ENCODE measurements around the gene PLXNA4. TPM values are rescaled to one million over a fixed set of nuclear protein-coding genes. Genes with fewer than 3 reads are reported as not detected.

Gene PLXNA4
- total RNA-seq, 1 donor from 2014 or later = 0.38 TPM

DNA sequence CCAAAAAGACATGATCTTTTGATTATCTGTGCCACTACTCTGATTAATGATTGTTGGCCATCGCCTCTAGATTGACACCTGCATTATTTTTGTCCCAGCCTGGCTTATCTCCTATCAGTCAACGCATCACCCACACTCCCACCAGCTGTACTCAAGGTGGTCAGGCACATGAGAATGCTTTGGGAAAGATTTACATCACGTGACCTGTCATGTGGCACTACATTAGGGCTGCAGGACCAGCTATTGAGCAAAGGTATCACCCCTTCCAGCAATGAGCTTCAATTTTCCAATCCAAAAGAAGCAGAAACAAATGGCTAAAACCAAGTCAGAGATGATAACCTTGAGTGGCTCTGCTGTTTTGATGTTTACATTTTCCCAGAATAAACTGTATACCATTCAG lies 204.3 kb downstream of the PLXNA4 start:
- H3K4me1 Mint-ChIP-seq (ENCODE audit: low read depth) = peaks cover 11% of the 10 kb centered on the region
- TF ChIP-seq CTCF (IDR thresholded peaks at IDR 0.05; ENCODE audit: unreplicated experiment) = no peak
- H3K4me3 Mint-ChIP-seq (ENCODE audit: low read depth) = no peak overlapping the region
- no peak for DNase-seq (ENCODE audit: low spot score, unreplicated experiment)
- H3K27me3 Mint-ChIP-seq = peaks cover 14% of the 10 kb centered on the region
- H3K9me3 Mint-ChIP-seq (ENCODE audit: low read depth) = no peaks in the 10 kb centered on the region
- H3K36me3 Mint-ChIP-seq (ENCODE audit: insufficient read depth) = no peaks in the 10 kb centered on the region
- no peak overlapping the region for H3K27ac Mint-ChIP-seq

GRCh38 chr7:132368246-132368900 lies 207.9 kb downstream of the PLXNA4 start:
- no peak overlapping the region for H3K4me3 Mint-ChIP-seq (ENCODE audit: low read depth)
- H3K4me1 Mint-ChIP-seq (ENCODE audit: low read depth) = no peaks in the 10 kb centered on the region
- no peaks in the 10 kb centered on the region for H3K9me3 Mint-ChIP-seq (ENCODE audit: low read depth)
- DNase-seq (ENCODE audit: low spot score, unreplicated experiment) = no peak
- H3K27ac Mint-ChIP-seq = no peak overlapping the region
- no peak for TF ChIP-seq CTCF (IDR thresholded peaks at IDR 0.05; ENCODE audit: unreplicated experiment)
- H3K36me3 Mint-ChIP-seq (ENCODE audit: insufficient read depth) = no peaks in the 10 kb centered on the region
- H3K27me3 Mint-ChIP-seq = peaks cover 18% of the 10 kb centered on the region

- H3K9me3 Mint-ChIP-seq (ENCODE audit: low read depth) = no peaks in the 10 kb centered on the region
- no peak overlapping the region for H3K27ac Mint-ChIP-seq
- no peak for DNase-seq (ENCODE audit: low spot score, unreplicated experiment)
- H3K27me3 Mint-ChIP-seq = peaks cover 18% of the 10 kb centered on the region
- no peaks in the 10 kb centered on the region for H3K36me3 Mint-ChIP-seq (ENCODE audit: insufficient read depth)
- H3K4me1 Mint-ChIP-seq (ENCODE audit: low read depth) = no peaks in the 10 kb centered on the region
- TF ChIP-seq CTCF (IDR thresholded peaks at IDR 0.05; ENCODE audit: unreplicated experiment) = no peak
- no peak overlapping the region for H3K4me3 Mint-ChIP-seq (ENCODE audit: low read depth)
Observed at GRCh38 chr7:132367795-132368194, 208.5 kb downstream of the PLXNA4 start.

GRCh38 chr7:132367004-132367403 lies 209.3 kb downstream of the PLXNA4 start:
- no peaks in the 10 kb centered on the region for H3K9me3 Mint-ChIP-seq (ENCODE audit: low read depth)
- no peak for DNase-seq (ENCODE audit: low spot score, unreplicated experiment)
- TF ChIP-seq CTCF (IDR thresholded peaks at IDR 0.05; ENCODE audit: unreplicated experiment) = no peak
- no peaks in the 10 kb centered on the region for H3K4me1 Mint-ChIP-seq (ENCODE audit: low read depth)
- H3K36me3 Mint-ChIP-seq (ENCODE audit: insufficient read depth) = no peaks in the 10 kb centered on the region
- no peak overlapping the region for H3K4me3 Mint-ChIP-seq (ENCODE audit: low read depth)
- H3K27me3 Mint-ChIP-seq = peaks cover 18% of the 10 kb centered on the region
- H3K27ac Mint-ChIP-seq = no peak overlapping the region

DNA sequence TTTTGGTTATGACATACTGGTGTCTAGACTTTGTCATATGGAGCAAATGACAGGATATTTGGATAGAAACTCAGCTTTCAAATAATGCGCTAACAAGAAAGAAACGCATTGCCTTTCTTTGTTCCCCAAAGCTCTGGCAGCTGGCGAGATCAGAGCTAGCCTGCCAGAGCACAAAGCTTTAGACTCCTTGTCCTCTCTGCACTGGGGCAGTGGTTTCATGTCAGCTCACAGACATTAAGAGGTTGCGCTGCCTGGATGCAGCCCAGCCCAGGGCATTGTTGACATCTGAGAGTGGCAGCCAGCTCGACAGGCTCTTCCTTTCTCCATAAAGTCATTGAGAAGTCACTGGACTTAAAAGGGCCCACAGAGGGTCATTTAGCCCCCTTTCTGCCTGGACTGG lies 212.0 kb downstream of the PLXNA4 start:
- Mint-ChIP-seq H3K27ac (no peak overlapping the region), H3K4me1 (ENCODE audit: low read depth) (no peaks in the 10 kb centered on the region), H3K4me3 (ENCODE audit: low read depth) (no peak overlapping the region), H3K36me3 (ENCODE audit: insufficient read depth) (no peaks in the 10 kb centered on the region), H3K9me3 (ENCODE audit: low read depth) (no peaks in the 10 kb centered on the region), H3K27me3 (peaks cover 15% of the 10 kb centered on the region)
- no peak for DNase-seq (ENCODE audit: low spot score, unreplicated experiment)
- no peak for TF ChIP-seq CTCF (IDR thresholded peaks at IDR 0.05; ENCODE audit: unreplicated experiment)

All from progenitor cell of endocrine pancreas (in vitro differentiated cells).